ENCODE data around the gene LCN6. TPM values are rescaled to one million over a fixed set of nuclear protein-coding genes. Genes with fewer than 3 reads are reported as not detected.

LCN6 gene
- total and polyA plus RNA-seq, 10 of the 15 experiments (the other 5 are each of a cell fraction or from before 2014, with no cell fraction given): not detected

DNA sequence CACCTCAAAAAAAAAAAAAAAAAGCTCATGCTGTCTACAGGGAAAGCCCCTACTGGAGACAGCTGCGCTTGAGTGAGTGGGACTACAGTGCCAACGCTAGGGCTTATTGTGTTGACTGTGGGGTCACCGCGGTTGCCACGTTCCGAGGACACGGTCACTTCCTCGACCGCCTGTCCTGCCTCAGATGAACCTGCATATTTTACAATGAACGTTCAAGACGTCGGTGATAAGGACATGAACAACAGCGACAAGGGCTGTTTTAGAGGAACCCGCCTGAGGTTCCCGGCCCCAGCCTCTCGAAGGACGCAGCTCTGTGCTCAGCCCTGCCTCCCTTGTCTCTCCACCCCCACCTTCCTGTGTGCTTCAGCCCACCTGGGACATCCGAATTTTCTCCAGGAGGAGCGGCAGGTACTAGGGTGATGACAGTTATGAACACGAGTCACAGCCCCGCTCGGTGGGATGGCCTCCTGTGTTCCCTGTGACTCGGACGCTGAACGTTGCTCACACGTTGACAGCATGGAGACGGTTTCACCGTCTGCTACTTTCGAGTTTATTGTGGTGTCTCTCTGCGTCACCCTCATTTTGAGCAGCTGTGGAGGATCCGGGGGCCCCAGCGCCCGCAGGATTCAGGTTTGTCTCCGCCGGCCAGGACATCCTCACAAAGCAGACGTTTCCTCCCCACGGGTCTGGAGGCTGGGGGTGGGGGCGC, 47.2 kb downstream of the LCN6 start (continued):
- TF ChIP-seq, protein P1, sequence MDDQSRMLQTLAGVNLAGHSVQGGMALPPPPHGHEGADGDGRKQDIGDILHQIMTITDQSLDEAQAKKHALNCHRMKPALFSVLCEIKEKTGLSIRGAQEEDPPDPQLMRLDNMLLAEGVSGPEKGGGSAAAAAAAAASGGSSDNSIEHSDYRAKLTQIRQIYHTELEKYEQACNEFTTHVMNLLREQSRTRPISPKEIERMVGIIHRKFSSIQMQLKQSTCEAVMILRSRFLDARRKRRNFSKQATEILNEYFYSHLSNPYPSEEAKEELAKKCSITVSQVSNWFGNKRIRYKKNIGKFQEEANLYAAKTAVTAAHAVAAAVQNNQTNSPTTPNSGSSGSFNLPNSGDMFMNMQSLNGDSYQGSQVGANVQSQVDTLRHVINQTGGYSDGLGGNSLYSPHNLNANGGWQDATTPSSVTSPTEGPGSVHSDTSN (IDR thresholded peaks at IDR 0.05; ENCODE audit: insufficient replicate concordance, low read depth, low read length): peak; percentile 43
- TF ChIP-seq IRF5 (IDR thresholded peaks at IDR 0.05; ENCODE audit: borderline replicate concordance) (no peak), IRF4 (IDR thresholded peaks at IDR 0.05; ENCODE audit: low read depth, low read length) (no peak), GABPA (IDR thresholded peaks at IDR 0.05; ENCODE audit: low read depth) (no peak), ZNF384 (IDR thresholded peaks at IDR 0.05; ENCODE audit: borderline replicate concordance, low read depth, low read length) (peak; percentile 92), MEF2B (IDR thresholded peaks at IDR 0.05; ENCODE audit: partially characterized antibody, poor library complexity, severe bottlenecking) (peak; percentile 39), PRDM15 (CRISPR knock-in tag; IDR thresholded peaks at IDR 0.05) (no peak), ZZZ3 (IDR thresholded peaks at IDR 0.05; ENCODE audit: control insufficient read depth, insufficient read length, low read depth) (no peak), SREBF2 (IDR thresholded peaks at IDR 0.05; ENCODE audit: low read length) (no peak), NFXL1 (IDR thresholded peaks at IDR 0.05; ENCODE audit: borderline replicate concordance) (no peak), SREBF1 (IDR thresholded peaks at IDR 0.05; ENCODE audit: low read length) (no peak)
